GM18519 (cell line): ENCODE results near the gene GPX6.
"Not testable (repeated sequence)": the region's sequence is repeated elsewhere in the genome, so short reads cannot be mapped to it uniquely, and the experiment has no call there.

ENCODE experiments used
- ATAC-seq: cut with Tn5 transposase; IDR thresholded peaks from one replicate; pipeline ENCODE4 v1.9.1; 2021; ENCODE audit warnings: mild to moderate bottlenecking, moderate library complexity; ENCODE audit not compliant: unreplicated experiment, low FRiP score

Gene GPX6

DNA sequence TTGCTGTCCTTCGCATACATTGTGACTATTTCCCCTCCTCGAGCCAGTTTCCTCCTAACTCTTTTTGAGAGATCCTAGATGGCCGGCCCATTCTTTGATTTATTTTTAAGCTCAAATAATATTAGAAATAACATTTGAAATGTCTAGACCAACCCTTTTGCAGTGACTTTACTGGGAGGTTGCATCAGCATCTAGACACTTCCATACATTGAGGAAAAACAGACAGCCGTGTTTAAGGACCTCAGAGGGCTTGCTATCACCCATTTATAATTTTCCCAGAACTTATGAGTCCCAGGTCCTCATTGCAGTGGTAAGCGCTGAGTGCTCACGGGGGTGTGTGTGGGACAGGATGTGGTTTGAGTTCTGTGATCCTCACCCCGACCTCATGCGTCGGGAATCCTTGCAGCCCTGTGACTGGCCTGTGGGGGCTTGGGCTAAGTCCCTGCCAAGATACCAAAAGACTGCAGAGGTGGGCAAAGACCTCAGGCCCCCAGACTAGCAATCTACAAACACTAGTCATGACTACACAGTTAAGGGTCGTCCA, 10.0 kb upstream of the GPX6 start, which contains the start of gene GPX5:
Gene GPX5, plus strand, starts transcription at position 386 of the 544 bp plus-strand sequence. Its CDS starts 133 bp downstream, at position 519.
- no peak for ATAC-seq

DNA sequence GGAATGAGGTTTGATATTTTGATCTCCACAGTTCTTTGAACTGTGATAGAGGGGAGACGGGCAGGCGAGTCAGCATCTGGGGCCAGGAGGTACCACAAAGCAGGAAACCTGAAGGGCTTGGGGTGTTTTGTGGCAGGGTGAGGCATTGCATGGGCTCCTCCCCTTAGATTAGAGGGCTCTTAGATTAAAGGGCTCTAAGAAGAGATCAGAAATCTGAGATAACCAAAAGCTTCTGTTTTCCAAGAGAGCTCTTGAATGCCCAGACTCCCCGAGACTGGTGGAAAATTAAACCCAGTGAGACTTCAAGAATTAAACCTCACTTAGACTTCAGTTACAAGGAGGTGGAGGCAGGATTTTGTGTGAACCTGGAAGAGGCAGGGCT, 7.6 kb upstream of the GPX6 start:
- no peak for ATAC-seq

DNA sequence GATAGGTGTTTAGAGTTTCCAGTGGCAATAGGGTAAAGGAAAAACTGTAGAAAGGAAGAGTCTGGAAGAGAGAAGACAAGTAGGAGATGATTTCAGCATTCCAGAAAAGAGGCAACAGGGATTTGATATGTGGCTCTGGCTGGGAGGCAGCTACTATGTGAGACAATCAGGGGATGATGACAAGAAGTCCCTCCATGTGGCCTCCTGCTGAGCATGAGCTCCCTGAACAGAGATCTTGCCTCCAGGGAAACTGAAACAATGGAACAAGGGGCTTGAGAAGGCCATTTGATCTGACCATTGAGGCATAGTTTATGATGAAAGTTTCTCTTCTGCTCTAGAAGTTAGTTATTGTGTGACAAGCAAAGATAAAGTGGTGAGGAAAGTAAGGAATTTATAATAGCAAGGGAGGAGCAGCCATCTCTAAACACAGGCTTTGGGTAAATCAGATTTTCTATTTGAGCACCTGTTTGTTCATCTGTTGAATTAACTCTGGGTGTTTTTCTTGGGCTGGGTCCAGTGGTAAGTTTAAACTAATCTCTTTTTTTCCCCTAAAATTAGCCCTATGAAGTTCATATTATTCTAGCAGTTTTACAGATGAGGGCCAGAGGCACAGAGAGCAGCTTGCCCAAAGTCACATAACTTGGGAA, 7.1 kb upstream of the GPX6 start:
- ATAC-seq: no peak

DNA sequence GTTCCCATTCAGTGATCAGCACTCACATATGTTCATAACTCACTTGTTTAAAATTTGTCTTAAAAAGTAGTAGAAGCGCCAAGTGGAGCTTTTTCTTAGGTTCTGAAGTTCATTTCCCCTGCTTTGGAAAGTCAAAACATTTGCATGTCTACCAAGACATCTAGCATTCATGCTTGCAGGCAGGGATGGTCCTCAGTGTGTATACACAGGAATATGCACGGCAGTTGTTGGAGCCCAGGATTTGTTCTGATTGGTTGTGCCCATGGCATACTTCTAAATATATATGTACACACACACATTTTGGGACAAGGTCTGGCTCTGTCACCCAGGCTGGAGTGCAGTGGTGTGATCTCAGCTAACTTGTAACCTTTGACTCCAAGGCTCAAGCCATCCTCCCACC, 2.4 kb upstream of the GPX6 start:
- no peak for ATAC-seq

DNA sequence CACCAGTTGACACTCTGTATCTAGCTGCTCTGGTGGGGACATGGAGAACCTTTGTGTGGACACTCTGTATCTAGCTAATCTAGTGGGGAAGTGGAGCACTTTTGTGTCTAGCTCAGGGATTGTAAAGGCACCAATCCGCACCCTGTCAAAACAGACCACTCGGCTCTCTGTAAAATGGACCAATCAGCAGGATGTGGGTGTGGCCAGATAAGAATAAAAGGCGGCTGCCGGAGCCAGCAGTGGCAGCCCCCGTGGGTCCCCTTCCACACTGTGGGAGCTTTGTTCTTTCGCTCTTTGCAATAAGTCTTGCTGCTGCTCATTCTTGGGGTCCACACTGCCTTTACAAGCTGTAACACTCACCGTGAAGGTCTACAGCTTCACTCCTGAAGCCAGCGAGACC, 3.2 kb downstream of the GPX6 start:
- ATAC-seq: not testable (repeated sequence)

DNA sequence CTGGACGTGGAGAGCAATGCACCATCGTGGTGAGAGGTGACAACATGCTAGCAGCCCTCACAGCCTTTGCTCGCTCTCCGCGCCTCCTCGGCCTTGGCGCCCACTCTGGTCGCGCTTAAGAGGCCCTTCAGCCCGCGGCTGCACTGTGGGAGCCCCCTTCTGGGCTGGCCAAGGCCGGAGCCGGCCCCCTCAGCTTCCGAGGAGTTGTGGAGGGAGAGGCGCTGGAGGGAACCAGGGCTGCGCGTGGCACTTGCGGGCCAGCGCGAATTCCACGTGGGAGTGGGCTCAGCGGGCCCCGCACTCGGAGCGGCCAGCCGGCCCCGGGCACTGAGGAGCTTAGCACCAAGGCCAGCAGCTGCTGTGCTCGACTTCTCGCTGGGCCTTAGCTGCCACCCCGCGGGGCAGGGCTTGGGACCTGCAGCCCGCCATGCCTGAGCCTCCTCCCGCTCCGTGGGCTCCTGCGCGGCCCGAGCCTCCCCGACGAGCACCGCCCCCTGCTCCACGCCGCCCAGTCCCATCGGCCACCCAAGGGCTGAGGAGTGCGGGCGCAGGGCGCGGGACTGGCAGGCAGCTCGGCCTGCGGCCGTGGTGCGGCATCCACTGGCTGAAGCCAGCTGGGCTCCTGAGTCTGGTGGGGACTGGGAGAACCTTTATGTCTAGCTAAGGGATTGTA, 3.8 kb downstream of the GPX6 start:
- no peak for ATAC-seq

DNA sequence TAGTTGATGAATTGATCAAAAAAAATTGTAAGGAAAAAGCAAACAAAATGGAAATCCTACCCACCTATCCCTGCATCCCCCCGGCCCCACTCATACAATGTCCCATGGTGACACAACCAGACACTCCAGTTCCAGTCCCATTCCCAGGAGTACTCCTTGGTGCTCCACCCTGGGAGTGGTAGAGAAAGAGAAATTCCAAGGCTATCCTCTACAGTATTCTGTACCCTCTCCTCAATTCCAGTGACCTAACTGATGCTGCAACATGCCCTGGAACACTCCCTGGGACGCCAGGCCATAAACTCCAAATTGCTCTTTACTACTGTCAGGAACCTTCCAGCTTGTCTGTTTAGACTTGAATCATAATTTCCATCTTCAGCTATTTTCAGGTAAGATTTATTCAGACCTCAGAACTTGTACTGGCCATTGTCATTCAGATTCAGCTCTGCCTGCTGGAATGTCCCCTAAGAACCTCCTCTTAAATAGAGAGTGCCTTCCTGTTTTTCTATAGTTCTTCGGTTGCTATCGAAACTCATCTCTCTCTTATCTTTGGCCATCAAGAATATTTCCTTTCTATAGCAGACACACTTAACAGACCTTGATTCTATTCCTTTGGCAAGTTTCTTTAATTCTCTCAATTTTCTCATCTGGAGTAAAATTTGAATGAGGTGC, 8.7 kb downstream of the GPX6 start:
- ATAC-seq: no peak

DNA sequence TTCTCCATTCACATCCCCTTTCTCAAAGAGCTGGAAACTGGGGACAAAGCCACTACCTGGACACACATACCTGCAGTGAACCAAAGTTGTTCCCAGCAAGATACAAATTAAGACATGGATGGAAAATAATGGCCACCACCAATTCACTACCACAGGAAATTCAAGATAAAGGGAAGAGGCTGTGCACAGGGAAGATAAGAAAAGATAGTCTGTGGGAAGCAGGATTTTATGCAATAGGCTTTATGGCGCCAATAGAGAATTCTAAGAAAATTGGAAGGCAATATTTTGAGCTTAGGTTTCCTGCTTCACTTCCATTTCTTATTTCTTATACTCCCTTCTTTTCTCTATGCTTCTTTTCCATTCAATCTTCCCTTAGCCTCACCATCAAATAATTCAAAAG, 9.9 kb downstream of the GPX6 start:
- ATAC-seq: no peak

DNA sequence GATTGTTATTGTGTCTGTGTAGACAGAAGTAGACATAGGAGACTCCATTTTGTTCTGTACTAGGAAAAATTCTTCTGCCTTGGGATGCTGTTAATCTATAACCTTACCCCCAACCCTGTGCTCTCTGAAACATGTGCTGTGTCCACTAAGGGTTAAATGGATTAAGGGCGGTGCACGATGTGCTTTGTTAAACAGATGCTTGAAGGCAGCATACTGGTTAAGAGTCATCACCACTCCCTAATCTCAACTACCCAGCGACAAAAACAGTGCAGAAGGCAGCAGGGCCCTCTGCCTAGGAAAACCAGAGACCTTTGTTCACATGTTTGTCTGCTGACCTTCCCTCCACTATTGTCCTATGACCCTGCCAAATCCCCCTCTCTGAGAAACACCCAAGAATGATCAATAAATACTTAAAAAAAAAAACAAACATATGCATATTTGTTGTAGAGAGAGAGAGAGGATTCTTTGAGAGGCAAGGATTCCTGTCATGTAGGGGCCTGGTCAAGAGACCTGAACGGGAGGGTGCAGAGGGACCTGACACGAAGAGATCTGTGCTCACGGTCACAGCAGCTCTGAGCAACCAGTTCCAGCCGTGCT, 12.8 kb downstream of the GPX6 start:
- not testable (repeated sequence) for ATAC-seq

DNA sequence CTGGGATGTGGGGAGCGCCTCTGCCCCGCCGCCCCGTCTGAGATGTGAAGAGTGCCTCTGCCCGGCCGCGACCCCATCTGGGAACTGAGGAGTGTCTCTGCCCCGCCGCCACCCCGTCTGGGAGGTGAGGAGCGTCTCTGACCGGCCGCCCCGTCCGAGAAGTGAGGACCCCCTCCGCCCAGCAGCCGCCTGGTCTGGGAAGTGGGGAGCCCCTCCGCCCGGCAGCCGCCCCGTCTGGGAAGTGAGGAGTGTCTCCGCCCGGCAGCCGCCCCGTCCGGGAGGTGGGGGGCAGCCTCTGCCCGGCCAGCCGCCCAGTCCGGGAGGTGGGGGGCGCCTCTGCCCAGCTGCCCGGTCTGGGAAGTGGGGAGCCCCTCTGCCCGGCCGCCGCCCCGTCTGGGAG, 13.5 kb downstream of the GPX6 start:
- not testable (repeated sequence) for ATAC-seq

DNA sequence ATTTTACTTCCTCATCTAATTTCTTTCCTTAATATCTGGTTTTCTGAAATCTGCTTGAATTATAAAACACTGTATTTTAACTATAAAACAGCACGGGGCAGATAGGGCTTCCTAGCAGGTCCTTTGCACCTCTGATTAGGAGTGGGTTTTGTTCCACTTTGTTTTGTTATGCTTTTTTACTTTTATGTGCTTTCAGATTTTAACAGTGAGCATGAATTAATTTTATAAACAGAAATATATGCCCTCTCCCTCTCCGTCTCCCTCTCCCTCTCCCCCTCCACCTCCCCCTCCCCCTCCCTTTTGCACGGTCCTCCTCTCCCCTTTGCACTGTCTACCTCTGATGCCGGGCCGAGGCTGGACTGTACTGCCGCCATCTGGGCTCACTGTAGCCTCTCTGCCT, 14.3 kb downstream of the GPX6 start:
- ATAC-seq: no peak

DNA sequence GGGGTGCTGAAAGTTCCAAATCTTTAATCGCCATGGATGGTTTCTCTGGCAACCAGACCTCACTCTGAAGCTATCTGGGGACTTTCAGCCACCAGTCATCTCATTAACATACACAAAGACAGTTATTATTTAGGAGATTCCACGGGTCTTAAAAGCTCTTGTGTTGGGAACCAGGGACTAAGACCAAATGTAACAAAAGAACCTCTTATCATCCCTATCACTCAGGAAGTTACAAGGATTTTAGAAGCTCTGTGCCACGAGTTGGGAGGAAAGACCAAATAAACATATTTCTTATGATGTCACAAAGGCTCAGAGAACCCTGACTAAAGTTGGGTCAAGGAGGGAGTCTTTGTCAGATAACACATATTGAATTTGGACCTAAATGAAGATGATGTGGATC, 17.7 kb downstream of the GPX6 start:
- no peak for ATAC-seq

DNA sequence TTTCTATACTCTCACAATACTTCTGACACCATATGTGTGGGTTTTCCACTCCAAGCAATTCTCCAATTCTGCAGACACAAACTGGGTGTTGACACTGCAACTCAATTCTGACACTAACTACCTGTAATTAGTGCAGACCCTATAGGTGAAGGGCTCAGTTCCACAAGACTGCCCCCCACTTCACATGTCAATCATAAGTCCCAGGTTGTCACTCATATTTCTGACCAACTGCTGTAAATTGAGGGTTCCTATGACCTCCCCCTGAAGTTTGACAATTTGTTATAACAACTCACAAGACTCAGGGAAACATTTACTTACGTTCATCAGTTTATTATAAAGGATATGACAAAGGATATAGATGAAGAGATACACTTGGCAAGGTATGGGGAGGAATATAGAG, 18.3 kb downstream of the GPX6 start:
- no peak for ATAC-seq

DNA sequence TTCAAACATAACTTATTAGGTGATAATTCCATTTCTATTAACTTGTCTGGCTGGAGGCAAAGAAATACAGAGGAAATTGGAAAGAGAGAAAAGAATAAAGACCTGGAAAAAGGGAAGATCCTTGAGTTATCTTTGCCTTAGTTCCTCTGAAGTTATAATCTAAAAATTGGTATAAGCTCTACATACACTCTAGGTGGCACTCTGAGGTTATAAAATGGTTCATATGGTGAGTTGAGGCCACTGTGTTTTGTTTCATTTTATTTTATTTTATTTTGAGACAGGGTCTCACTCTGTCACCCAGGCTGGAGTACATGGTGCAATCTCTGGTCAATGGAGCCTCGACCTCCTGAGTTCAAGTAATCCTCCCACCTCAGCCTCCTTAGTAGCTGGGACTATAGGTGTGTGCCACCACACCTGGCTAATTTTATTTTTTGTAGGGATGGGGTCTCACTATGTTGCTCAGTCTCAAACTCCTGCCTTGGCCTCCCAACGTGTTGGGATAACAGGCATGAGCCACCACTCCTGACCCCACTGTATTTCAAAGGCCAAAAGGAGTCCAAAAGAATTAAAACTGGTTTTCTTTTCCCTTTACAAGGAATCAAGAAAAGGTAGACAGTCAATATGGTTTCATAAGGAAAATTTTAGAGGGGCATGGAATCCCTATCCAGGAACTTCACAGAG, 19.4 kb downstream of the GPX6 start:
- no peak for ATAC-seq

DNA sequence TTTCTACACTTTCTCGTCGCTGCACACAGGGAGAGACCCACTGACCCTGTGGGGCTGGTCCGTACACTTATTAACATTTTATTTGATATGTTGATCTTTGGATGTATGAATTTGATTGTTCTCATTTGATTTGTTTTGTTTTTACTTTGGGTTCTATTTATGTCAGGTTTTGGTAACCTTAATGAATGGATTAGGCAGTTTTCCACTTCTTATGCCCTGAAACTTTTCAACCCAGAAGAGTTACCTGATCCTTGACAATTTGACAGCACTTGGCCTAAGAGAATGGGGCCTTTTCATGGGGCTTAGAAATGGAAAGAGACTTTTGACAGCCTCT, 23.6 kb downstream of the GPX6 start:
- ATAC-seq: no peak

DNA sequence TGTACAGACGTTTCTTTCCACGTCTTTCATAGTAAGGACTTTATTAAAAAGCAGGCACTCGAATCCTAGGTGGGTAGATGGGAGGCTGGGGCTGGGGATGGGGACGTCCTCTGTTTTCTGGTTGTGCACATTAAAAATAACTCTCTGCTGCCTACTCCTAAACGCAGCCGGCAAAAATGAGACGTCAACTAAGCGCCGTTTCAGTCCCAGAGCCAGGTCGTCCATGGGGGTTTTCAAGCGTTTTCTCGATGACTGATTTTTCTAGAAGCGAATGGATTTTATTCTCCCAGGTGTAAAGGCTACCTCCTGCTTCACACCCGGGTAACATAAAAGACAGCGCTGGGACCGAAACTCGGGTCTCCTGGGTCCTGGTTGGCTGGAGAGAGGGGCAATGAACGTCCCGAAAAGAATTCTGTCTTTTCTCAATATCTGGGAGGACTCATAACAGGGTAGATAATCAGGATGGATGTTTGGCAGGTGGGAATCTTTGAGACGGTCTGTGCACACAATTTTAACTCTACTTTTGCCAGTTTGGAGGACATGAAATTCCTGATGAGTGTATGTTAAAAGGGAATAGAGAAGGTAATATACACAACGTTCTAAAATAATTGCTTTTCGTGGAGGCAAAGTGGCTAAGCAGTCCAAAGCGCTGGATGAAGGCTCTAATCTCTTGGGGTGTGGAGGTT, 25.2 kb downstream of the GPX6 start:
- ATAC-seq: no peak

DNA sequence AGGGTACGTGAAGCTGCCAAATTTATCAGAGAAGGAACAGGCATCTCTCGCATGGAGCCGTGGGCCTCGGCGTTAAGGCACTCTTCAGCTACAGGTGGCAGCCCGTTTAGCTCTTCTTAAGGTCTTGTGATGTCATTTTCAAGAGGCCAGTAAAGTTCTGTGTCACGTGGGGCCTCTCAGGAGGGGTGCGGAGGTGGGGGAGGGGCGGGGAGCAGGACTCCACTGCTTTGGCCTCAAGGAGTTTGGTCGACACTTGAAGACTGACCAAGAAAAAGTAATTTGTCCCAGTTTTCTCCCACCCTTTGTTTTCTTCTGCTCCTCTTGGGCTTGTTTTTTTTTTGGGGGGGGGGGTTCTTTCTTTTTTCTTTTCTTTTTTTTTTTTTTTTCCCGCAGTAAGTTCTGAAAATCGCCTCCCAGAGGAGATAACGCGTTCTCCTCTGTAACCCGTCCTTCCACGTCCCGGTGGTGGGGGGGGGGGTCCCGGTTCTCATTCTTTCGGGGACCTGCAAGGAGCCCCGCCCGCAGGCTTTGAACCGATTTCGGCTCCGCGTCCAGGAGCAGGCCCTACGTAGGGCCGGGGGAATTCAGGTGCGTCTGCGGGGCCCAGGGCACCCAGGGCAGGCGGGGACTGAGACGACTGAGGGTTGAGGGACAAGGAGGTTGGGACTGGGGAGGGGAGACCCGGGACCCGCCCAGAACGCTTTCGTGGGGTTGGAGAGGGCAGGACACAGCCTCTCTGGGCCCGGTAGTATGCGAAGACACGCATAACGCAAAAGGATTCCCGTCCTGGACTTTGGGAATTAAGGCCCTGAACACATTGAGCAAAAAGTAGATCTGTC, 26.0 kb downstream of the GPX6 start:
- ATAC-seq: no peak

DNA sequence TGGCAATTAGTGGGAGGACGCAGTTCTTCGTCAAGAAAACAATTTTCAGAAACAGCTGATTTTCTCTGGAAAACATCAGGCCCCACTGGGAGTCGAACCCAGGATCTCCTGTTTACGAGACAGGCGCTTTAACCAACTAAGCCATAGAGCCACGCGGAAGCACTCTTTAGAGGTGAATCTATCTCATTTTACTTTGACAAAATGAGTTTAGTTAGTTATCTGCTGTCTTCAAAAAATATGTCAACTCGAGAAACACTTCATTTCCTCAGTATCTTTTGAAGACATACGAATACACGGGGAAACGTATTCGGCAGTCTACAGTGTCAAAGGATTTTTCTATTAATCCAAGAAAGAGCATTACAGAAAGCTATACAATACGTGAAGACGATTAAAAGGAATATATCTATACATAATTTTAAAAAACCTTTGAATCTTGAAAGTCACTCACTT, 26.7 kb downstream of the GPX6 start:
- no peak for ATAC-seq
